Right ventricle myocardium superior (tissue), 1 donor: ENCODE measurements around the gene GTF3C2. TPM values are rescaled to one million over a fixed set of nuclear protein-coding genes. Genes with fewer than 3 reads are reported as not detected.
A peak's percentile ranks its signal among the peaks of the same experiment; 100 is the strongest.
"Not testable (repeated sequence)": the region's sequence is repeated elsewhere in the genome, so short reads cannot be mapped to it uniquely, and the experiment has no call there.

Source experiments
- ATAC-seq: fragments of 200-7000 bp; cut with Tn5 transposase; one replicate; pipeline ENCODE4 v1.9.1; 2020; ENCODE audit warnings: mild to moderate bottlenecking; ENCODE audit not compliant: poor library complexity
- DNase-seq: peaks from one replicate; pipeline ENCODE4 v3.0.0-alpha.2; 2020
- intact Hi-C: fragments of 100-400 bp; cut with DNase I; formaldehyde crosslinking; loops from one replicate; pipeline ENCODE4 v1.11.2; 2022
- total RNA-seq: library from RNA; stranded (reverse); fragmentation: NEBNext Ultra II Directional; extraction: Animal tissue kit (Norgen Biotek cat#: 25700); gene quantifications from one replicate; pipeline ENCODE4 v1.2.1, GENCODE V29; 2021
- donor health status: DM: no; HTN: yes; CAD: no; lungs with severe emphysema.

Gene GTF3C2
- total RNA-seq, 1 donor from 2014 or later, result 14.6 TPM

DNA sequence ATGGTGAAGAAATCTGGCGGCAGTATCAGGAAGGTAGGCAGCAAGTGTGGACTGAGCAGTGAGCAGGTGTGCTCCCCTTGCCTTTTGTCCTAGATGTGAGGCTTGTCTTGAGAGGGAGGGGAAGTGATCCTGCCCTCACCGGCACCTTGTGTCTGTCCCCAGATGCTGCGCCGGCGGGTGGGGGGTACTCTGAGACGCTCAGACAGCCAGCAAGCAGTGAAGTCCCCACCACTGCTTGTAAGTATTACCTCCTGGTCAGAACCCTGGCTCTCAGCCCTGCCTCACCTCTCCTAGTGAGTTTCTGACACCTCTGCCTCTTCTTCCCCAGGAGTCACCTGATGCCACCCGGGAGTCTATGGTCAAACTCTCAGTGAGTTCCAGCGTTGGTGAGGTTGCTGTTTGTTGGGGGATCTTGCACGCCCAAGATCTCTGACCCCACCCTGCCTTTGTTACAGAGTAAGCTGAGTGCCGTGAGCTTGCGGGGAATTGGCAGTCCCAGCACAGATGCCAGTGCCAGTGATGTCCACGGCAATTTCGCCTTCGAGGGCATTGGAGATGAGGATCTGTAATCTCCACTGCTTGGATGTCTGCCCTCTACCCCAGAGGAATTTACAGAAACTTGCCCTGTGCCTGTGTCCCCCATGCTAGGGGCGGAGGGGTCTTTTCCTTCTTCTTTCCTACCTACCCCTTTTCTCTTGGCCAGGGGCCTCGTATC is 19.7 kb upstream of the GTF3C2 start:
- DNase-seq (no peak), ATAC-seq (no peak)
- intact Hi-C loops, result no loop called here

DNA sequence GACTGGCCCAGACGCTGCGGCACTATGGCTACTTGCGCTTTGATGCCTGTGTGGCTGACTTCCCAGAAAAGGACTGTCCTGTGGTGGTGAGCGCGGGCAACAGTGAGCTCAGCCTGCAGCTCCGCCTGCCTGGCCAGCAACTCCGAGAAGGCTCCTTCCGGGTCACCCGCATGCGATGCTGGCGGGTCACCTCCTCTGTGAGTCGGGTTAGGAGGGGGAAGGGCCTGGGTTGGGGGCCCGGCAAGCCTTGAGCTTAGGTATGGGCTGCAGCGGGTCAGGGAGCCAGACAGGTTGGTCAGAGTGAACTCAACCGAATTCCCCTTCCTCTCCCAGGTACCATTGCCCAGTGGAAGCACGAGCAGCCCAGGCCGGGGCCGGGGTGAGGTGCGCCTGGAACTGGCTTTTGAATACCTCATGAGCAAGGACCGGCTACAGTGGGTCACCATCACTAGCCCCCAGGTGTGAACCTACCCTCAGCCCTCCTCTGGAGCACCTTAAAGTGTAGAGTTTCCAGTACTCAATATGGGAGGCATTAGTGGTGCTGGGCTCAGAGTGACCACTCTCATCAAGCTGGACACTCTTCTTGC is 19.0 kb upstream of the GTF3C2 start:
- intact Hi-C loops, result no loop called here

DNA sequence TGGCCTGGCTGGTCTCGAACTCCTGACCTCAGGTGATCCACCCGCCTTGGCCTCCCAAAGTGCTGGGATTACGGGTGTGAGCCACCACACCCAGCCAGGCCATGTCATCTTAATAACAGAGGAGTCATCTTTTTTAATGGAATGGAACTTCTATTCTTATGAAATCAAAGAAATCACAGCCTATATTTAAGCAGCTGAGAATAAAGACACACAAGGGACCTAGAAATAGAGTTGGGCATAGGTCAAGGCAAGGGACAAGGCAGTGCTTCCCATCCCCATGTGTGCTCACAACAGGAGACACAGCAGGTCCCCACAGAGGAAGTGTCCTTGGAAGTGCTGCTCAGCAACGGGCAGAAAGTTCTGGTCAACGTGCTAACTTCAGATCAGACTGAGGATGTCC is 17.0 kb upstream of the GTF3C2 start:
- ATAC-seq, result no peak
- no peak for DNase-seq
- intact Hi-C loops, result no loop called here

More for the DNA sequence above, 19.0 kb upstream of the GTF3C2 start:
- no peak for ATAC-seq
- DNase-seq, result no peak

DNA sequence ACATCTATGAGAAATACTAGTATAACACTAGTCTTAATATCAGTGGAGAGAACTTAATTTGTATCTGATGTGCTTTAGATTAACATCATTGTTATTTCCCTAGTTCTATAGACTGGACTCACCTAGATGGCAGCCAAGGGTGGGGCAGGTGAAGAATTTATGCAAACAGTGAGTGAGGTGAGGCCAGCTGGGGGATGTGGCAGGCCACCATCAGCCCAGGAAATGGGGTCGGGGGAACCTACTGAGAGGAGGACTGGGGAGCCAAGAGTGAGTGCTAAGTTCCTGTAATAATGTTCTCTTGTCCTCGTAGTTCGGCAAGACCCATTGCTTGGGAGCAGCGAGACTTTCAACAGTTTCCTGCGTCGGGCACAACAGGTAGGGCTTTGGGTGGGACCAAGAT is 16.4 kb upstream of the GTF3C2 start:
- ATAC-seq (no peak), DNase-seq (no peak)
- intact Hi-C loops, result no loop called here

DNA sequence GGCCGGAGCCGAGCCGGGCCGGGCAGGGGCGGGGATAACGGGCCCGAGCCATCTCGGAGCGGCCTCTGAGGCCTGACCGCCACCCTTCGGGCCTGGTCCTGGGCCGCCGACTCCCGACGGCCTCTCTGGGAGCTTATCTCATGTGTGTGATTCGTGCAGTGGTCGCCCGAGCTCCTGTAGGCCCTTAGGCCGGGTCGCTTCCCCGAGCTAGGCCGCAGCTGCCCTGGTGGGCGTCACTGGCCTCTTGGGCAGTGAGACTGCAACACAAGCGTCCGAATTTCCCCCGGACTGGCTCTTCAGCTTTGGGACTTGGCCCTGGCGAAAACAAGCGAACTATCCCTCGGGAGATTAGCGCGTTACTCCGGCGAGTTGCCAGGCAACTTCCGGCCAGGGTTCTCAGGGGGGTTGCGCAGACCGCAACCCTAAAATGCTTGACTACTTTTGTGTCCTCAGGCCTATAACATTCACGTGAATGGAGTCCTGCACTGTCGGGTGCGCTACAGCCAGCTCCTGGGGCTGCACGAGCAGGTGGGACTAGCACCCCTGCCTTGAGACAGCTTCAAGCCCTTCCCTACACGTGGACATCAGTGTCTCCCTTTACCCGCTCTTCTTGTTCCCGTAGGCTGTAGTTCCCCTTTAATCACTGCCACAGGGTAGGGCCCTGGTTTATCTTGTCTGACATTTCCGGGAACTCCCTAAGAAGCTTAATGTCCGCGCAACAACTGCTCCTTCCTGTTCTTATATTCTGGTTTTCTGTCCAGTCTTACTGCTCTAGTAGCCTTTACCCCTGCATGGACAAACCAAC is 14.5 kb upstream of the GTF3C2 start:
- intact Hi-C loops, result no loop called here
- ATAC-seq, result peak; percentile 47
- peak; percentile 61 for DNase-seq

DNA sequence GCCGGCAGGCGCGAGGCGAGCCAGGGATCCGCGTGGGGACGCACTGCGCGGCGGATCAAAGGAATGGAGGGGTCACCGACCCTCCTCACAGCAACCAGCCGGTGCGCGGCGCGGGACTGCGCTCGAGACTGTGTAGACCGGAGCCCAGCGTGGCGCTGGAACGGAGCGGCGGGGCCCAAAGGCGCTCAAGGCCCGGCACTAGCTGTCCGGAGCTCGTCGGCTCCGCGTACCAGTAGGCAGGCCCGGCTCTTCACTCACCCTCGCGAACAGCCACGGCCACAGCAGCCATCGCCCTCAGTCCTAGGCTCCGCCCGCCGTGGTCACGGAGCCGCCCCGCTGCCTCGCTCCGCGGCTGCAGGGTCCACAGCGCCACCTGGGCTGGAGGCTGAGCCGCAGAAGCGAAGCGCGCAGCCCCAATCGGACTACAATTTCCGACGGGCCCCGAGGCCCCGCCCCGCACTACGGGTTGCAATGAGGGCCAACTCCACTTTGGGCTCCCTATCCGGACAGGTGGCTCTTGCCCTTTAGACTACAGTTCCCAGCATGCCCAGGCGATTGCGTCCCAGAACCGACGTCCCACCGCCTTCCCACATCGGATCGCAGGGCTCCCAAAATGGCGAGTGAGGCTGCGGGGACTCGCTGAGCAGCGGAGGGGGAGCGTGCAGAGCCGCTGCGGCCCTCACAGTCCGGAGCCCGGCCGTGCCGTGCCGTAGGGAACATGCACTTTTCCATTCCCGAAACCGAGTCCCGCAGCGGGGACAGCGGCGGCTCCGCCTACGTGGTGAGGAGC is 13.7 kb upstream of the GTF3C2 start, which contains the start of the genes EIF2B4 and SNX17:
Gene EIF2B4 (minus strand): TSS at position 313 of the 790 bp plus-strand sequence. CDS start 24 bp downstream, at position 289.
Gene SNX17 (plus strand): TSS at position 591 of the 790 bp plus-strand sequence. CDS start 128 bp downstream, at position 719.
- ATAC-seq (peak; percentile 95), DNase-seq (peak; percentile 99)
- intact Hi-C loops, result no loop called here

DNA sequence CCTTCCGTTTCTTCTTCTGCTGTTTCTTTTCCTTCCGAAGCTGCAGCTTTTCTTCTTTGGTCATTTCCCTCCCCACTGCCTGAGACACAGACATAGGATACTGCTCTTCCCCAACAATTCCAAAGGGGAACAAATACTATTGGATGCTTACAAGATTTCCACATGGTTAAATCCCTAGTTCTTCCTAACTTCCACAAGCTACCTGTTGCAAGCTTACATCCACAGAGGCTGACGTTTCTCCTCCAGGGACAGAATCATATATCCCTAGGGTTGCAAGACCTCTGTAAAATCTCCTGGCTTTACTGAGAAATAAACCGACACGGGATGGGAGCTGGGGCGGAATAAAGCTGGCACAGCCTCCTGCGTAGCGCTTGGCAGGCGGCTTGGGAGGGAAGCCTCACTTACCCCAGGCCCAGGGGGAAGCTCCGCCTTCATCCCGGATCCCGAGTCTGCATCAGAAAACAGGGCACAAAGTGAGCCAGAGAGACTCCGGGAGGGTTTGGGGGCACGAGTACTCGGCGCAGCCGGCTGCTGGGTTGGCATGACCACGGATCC is 13.0 kb upstream of the GTF3C2 start:
- DNase-seq (no peak), ATAC-seq (peak; percentile 48)
- intact Hi-C loops, result no loop called here

DNA sequence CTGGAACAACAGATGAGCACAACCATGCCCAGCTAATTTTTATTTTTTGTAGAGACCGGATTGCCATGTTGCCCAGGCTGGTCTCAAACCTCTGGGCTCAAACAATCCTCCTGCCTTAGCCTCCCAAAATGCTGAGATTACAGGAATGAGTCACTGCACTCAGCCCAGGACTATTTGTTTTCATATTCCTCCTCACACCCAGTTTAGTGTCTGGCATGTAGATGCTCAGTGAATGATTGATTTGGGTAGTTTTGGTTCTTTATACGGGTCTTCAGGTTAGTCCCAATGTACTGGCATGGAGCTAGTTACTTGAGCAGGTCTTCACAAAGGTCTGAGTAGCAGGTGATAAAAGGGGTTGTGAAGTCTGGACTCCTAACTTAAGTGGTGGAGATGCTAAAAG is 7.4 kb upstream of the GTF3C2 start:
- DNase-seq (no peak), ATAC-seq (no peak)
- intact Hi-C loops, result no loop called here

DNA sequence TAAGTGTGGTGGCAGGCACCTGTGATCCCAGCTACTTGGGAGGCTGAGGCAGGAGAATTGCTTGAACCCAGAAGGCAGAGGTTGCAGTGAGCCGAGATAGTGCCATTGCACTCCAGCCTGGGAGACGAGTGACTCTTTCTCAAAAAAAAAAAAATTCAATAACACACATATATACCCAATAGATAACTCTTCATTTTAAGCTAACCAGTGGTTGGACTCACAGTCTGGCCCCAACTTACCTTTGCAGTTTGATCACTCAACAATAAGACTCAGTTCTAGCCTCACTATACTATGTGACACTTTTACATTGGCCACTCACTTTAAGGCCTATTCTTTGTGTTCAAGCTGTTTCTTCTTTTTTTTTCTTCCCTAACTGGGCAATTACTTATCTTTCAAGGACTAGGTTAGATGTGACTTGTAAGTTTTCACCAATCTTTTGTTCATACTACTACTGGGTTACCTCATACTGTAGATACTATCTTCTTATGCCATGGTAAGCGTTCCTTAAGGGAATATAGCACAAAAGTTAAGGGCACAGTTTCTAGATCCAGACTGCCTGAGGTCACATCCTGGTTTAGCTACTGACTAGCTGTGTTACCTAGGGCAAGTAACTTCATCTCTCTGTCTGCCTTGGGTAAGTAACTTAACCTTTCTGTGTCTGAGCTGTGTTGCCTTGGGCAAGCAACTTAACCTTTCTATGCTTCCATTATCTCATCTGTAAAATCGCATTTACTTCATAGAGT is 6.3 kb upstream of the GTF3C2 start:
- DNase-seq (no peak), ATAC-seq (no peak)
- intact Hi-C loops, result no loop called here

DNA sequence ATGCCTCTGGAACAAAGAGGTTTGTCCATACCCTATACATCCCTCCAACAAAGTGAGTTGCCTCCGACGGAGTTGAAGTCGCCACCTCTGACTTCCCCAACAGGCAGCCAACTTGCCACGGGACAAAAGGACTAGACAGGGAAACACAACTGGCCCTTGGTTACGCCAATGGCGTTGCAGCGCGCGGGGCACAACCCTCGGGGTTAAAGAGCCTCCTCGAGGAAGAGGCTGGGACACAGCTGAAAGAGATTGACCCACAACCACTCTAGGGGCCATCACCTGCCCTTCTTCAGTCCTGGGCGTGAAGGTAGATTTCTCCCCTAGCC is 545 bp downstream of the GTF3C2 start:
- intact Hi-C loops, result no loop called here
- ATAC-seq, result peak; percentile 10
- DNase-seq, result peak; percentile 63

DNA sequence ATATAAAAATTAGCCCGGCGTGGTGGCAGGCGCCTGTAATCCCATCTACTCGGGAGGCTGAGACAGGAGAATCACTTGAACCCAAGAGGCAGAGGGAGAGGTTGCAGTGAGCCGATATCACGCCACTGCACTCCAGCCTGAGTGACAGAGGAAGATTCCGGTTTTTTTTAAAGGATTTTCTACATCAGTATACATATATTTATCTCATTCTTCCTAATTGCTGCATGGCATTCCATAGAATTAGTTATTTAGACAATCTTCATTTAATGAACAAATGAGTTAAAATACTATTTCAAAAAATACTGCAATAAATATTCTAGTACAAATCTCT is 2.0 kb downstream of the GTF3C2 start:
- intact Hi-C loops, result no loop called here
- DNase-seq, result no peak
- no peak for ATAC-seq

DNA sequence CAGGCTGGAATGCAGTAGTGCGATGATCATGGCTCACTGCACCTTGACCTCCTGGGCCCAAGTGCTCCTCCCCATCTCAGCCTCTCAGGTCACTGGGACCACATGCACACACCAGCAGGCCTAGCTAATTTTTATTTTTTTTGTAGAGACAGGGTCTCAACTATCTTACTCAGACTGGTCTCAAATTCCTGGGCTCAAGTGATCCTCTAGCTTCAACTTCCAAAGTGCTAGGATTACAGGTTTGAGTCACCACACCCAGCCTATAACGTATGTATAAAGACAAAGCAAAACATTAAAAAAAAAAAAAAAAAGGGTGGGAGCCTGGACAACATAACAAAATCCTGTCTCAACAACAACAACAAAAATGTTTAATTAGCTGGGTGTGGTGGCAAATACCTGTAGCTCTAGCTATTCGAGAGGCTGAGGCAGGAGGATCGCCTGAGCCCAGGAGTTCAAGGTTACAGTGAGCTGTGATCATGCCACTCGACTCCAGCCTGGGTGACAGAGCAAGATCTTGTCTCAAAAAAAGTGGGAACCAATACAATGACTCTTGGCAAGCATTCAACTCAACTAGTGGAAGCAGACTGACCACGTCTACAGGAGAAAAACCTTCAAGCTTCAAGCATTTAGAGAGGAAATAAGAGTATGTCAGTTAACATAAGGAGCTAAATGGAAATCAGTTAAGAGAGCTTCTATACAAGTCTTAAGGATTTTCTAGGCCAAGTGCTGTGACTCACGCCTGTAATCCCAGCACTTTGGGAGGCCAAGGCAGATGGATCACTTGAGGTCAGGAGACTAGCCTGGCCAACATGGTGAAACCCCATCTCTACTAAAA is 2.6 kb downstream of the GTF3C2 start:
- DNase-seq (no peak), ATAC-seq (no peak)
- intact Hi-C loops, result no loop called here

DNA sequence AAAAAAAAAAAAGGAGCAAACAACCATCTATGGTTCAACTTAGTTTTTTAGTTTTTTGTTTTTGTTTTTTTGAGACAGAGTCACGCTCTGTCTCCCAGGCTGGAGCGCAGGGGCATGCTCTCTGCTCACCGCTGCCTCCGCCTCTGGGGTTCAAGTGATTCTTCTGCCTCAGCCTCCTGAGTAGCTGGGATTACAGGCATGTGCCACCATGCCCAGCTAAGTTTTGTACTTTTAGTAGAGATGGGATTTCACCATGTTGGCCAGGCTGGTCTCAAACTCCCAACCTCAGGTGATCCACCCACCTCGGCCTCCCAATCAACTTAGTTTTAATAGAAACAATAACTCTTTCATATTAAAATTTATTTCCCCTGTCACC is 3.2 kb downstream of the GTF3C2 start:
- ATAC-seq, DNase-seq, intact Hi-C loops: not testable (repeated sequence)

DNA sequence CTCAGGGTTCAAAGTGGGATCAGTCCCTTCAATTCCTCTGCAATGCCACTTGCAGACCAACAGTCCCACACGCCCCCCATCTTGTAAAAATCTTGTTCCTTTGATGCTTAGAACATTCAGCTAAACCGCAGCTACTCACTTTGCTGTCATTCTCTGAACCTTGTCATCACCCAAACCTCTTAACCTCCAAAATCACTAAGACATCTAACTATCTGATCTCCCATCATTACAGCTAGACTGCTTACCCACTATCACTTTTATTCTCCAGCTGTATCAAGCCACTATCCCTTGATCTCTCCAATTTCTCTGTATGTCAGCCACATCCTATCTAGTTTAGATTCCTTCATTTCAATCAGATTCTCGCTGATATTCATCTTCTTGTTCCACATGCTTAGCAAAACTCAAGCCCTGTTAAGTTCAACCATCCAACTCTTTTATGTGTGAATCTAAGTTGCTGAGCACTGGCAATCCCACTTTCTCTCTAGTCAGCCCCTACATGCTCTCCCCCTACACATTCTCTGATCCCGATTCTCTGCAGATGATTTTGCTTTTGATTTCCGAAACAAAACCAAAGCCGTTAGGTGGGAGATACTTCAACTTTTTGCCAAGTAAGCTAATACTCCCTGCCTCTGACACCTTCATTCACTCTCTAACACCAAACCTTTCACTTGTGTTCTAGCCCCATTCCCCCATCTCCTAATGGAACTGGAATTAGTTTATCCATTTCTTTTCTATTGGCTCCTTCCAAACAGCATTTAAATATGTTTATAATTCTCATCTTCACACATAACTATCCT is 4.6 kb downstream of the GTF3C2 start:
- DNase-seq (no peak), ATAC-seq (no peak)
- intact Hi-C loops, result no loop called here

DNA sequence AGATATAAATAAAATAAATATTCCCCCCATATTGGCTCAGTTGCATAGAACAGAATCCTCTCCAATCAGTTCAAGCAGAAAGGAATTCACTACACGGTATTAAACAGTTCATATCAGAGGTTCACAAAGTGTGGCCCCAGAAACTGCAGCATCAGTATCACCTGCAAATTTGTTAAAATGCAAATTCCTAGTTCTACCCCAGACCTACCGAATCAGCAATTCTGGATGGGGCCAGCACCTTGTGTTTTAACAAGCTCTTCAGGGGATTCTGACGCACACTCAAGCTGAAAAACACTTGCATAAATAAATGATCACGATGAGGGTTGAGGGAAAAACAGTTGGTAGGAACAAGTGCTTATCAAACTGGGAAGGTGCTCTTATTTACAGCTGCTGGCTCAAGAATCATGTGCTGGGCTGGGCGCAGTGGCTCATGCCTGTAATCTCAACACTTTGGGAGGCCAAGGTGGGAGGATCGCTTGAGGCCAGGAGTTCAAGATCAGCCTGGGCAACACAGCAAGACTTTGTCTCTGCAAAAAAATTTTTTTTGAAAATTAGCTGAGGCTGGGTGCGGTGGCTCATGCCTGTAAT is 6.4 kb downstream of the GTF3C2 start:
- DNase-seq (no peak), ATAC-seq (no peak)
- intact Hi-C loops, result no loop called here

DNA sequence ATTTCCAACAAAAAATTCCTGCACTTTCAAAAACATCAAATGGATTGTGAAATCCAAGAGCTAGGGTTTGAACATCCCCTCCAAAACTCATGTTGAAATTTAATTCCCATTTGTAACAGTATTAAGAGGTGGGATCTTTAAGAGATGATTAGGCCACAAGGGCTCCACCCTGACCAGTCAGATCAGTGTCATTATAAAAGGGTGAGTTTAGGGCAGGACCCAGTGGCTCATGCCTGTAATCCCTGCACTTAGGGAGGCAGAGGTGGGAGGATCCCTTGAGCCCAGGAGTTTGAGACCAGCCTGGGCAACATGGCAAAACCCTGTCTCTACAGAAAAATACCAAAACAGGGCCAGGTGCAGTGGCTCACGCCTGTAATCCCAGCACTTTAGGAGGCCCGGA is 8.9 kb downstream of the GTF3C2 start:
- intact Hi-C loops, result no loop called here
- ATAC-seq (no peak), DNase-seq (no peak)
